Stromal cell of bone marrow (primary cell): ENCODE measurements around the gene PPP1R7.

ENCODE experiments used
- DNase-seq: peaks from one replicate; pipeline ENCODE4 v3.0.0-alpha.2; 2012; ENCODE audit warnings: low read depth

Gene PPP1R7

GRCh38 chr2:241214766-241215165, 64.5 kb downstream of the PPP1R7 start:
- DNase-seq: no peak

DNA sequence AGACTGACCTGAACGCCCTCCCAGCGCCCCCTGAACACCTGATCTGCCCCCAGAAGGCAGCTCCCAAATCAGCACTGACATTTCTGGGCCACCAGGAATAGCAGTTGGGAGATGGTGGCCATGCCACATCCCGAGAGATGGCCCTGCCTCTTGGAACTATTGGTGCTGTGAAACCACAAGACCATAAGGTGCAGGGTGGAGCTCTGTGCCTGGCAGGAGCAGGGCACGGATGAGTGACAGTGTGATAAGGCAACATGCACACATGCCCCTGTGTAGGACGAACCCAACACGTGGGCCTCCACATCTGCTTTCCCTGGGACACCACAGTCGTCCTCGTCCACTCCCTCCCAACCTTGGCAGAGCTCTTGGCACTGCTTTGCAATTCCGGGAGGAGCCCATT, 65.2 kb downstream of the PPP1R7 start:
- no peak for DNase-seq

DNA sequence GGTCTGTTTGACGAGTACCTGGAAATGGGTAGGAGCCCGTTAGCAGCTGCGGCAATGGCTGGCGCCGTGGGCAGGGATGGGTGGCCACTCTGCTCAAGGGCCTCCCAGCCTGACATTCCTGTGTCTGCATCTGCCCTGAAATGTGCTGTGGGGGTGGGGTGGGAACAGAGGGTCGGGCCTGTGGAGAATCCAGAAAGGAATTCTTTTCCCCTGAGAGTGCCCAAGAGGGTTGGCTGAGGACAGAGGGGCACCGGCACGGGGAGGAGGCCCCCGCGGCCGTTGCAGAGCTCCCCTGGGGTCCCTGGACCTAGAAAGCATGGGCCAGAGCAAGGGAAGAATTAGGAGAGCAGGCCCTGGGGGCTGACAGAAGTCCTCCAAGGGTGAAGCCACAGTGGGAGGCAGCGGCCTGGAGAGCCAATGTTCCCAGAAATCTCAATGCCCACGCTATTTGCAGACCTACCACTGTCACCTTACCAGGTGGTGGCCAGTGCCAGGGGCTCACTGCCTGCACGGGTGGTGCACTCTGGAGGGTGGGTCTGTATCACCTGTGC, 66.0 kb downstream of the PPP1R7 start:
- no peak for DNase-seq

- DNase-seq: peak; percentile 34
Measured at GRCh38 chr2:241217320-241218031, 67.2 kb downstream of the PPP1R7 start.

- no peak for DNase-seq
Measured at GRCh38 chr2:241218131-241219029, 68.1 kb downstream of the PPP1R7 start.

DNA sequence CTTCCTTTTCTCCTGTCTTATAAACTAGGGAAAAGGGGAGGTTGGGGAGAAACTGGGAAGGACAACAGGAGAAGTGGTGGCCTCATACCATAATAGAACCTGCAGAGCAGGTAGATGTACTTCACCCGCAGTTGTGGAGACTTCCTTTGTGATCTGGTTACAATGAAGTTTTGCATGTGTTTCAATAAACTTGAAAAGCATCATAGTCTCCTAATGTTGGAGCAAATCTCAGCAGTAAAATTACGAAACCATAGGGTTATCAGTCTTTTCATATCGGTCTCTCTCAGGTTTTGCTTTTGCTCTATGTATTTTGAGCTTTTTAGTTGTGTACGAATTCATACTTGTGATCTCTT, 68.7 kb downstream of the PPP1R7 start:
- DNase-seq: no peak

- DNase-seq: no peak
Measured at GRCh38 chr2:241219856-241220356, 69.6 kb downstream of the PPP1R7 start.

DNA sequence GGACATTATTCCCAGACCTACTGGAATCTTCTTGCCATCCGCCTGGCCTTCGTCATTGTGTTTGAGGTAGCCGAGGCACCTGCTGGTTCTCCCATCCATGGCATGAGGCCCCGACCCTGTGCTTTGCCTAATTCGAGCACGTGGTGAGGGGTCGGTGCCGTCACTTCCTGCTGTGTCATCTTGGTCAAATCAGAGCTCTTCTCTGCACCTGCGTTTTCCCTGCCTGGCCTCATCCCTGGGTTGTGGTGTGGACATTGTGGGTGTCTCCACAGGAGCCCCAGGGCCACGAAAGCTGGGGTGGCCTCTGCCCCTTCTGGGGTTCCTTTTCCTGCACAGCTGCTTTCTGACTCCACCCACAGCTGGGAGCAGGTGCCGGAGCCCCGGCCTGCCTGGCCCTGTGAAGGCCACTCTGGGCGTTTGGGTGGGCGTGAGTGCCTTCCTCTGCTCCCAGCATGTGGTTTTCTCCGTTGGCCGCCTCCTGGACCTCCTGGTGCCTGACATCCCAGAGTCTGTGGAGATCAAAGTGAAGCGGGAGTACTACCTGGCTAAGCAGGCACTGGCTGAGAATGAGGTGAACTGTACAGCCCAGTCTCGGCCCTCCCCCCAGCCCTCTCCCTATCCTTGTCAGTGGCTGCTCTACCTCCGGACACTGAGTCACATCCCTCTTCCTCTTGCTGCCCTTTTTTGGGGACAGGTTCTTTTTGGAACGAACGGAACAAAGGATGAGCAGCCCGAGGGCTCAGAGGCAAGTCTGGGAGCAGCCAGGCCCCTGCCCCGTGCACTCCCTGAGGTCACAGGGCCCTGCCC, 73.1 kb downstream of the PPP1R7 start:
- no peak for DNase-seq

- DNase-seq: peak; percentile 24
Measured at GRCh38 chr2:241224018-241224850, 74.0 kb downstream of the PPP1R7 start.

DNA sequence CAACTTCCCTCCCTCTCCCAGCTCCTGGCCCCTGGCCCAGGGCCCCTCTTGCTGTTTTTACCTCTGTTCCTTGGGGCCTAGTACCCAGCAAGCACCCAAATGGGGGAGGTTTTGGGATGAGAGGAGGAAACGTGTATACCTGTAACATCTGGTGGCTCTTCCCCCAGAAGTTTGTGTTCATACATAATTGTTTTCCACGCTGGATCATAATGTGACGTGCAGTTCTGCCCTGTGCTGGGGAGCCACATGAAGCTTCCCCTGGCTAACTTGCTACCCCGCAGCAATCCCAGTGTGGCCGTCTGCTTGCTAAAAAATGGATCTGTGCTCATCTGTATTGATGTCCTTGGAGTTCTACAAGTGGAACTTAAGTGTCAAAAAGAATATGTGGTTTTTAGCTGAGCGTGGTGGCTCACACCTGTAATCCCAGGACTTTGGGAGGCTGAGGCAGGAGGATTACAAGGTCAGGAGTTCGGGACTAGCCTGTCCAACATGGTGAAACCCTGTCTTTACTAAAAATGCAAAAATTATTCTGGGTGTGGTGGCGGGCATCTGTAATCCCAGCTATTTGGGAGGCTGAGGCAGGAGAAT, 74.7 kb downstream of the PPP1R7 start:
- DNase-seq: no peak

GRCh38 chr2:241225545-241225944, 75.3 kb downstream of the PPP1R7 start:
- no peak for DNase-seq

DNA sequence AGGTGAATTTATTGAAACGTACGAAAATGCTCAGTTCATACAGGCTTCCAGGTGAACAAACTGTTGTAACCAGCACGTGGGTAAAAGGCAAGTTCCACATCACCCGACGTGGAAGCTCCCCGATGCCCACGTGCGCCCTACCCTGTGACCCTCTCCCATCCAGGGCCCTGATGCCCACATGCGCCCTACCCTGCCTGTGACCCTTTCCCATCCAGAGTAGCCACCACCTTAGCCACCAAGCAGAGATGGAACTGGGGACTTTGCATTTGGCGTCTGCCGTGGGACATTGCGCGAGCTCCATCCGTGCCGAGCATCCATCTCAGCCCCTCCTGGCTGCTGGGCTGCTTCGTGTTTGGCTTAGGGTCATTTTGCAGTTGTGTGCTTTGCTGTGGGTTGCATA, 75.7 kb downstream of the PPP1R7 start:
- DNase-seq: no peak

GRCh38 chr2:241226723-241227572, 76.7 kb downstream of the PPP1R7 start:
- DNase-seq: no peak

DNA sequence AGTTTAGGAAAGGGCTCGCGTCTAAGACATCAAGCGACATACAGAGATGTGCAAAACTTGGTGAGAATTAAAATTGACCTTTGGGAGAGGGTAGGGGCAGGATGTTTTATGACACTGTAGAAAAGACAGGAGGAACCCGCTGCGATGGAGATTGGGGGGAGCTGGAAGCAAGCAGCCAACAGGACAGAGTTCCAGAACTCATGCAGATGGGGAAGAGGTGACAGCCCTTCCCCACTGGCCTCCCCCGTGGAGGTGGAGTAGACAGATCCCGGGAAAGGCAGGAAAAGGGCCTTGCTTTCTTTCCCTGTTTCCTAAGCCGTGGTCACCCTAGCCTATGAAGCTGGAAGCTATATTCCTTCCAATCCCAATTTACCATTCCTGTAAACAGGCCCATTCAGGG, 77.3 kb downstream of the PPP1R7 start:
- no peak for DNase-seq

DNA sequence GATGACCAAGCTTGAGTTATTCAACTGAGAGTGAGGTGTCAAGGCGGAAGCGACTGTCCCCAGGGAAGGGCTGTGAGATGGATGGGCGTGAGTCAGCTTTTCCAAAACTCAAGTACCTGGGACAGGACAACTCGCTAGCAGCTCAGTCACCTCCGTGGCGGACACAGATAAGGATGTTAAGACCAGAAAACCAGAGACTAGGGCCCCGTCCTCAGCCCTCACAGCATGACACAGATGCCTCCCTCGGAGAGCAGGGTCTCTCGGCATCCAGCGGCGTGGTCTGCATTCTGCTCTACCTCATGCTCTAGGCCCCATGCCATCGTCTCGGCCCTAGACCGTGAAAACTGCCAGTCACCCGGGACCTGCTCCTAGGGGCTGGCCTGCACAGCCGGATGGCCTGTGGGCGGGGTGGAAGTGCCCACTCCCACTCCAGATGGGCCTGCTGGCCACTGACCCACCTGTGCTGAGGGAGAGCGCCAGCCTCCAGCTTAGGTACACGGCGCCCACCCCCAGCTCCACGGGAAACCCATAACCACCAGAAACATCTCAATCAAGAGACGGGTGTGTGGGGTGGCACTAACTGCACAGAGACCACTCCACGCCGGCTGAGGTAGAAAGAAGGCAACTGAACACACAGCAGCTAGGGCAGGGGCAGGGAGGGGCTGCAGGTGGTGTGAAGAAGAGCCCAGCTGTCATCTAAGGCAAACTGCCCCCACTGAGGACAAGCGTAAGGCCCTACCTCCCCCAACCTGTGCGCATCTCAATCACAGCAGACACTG, 78.0 kb downstream of the PPP1R7 start:
- no peak for DNase-seq

- DNase-seq: no peak
Measured at GRCh38 chr2:241228860-241229516, 78.7 kb downstream of the PPP1R7 start.

GRCh38 chr2:241229563-241230401, 79.5 kb downstream of the PPP1R7 start:
- DNase-seq: no peak

DNA sequence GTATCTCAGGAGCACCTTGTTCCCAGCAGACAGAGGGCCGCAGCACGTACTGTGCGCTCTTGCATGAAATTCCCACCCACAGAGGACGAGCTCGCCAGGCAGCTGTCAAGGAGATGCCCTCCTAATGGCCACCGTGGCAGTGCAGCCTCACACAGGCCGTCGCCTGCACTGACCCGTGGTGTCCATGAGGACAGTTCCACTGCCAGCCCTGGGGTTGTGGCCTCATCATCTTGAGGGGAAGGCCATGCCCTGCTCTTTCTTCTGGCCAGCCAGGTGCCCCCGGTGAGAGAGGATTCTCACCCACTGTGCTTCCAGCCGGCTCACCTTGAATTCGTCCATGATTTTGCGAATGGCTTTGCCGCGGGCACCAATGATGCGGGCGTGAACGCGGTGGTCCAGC, 80.2 kb downstream of the PPP1R7 start:
- no peak for DNase-seq
